ENCODE data around the gene NVL.
"Not testable (repeated sequence)": the region's sequence is repeated elsewhere in the genome, so short reads cannot be mapped to it uniquely, and the experiment has no call there.

The NVL gene

GRCh38 chr1:224317383-224318045 lies 12.5 kb downstream of the NVL start:
- no peaks in the 10 kb centered on the region for H3K27me3 Mint-ChIP-seq (ENCODE audit: low read depth)
- H3K36me3 Mint-ChIP-seq (ENCODE audit: low read depth), result peaks cover 10% of the 10 kb centered on the region
- no peak overlapping the region for H3K4me3 Mint-ChIP-seq
- H3K9me3 Mint-ChIP-seq, result no peaks in the 10 kb centered on the region
- H3K27ac Mint-ChIP-seq, result no peak overlapping the region
- peaks cover 1% of the 10 kb centered on the region for H3K4me1 Mint-ChIP-seq (ENCODE audit: low read depth)

- Mint-ChIP-seq H3K9me3 (no peaks in the 10 kb centered on the region), H3K27me3 (ENCODE audit: low read depth) (no peaks in the 10 kb centered on the region), H3K4me3 (no peak overlapping the region), H3K36me3 (ENCODE audit: low read depth) (peaks cover 26% of the 10 kb centered on the region), H3K27ac (no peak overlapping the region), H3K4me1 (ENCODE audit: low read depth) (no peaks in the 10 kb centered on the region)
These were observed 17.9 kb downstream of the NVL start for GRCh38 chr1:224312025-224312424.

- H3K27me3 Mint-ChIP-seq (ENCODE audit: low read depth); H3K4me3 Mint-ChIP-seq; H3K4me1 Mint-ChIP-seq (ENCODE audit: low read depth); H3K9me3 Mint-ChIP-seq; H3K27ac Mint-ChIP-seq: not testable (repeated sequence)
- peaks cover 27% of the 10 kb centered on the region for H3K36me3 Mint-ChIP-seq (ENCODE audit: low read depth)
These were observed 18.5 kb downstream of the NVL start for GRCh38 chr1:224311503-224311902.

- Mint-ChIP-seq H3K4me3 (no peak overlapping the region), H3K27me3 (ENCODE audit: low read depth) (no peaks in the 10 kb centered on the region), H3K27ac (no peak overlapping the region), H3K9me3 (no peaks in the 10 kb centered on the region), H3K36me3 (ENCODE audit: low read depth) (peaks cover 37% of the 10 kb centered on the region), H3K4me1 (ENCODE audit: low read depth) (no peaks in the 10 kb centered on the region)
These were observed 21.9 kb downstream of the NVL start for GRCh38 chr1:224308064-224308463.

- H3K27ac Mint-ChIP-seq, result no peak overlapping the region
- no peaks in the 10 kb centered on the region for H3K27me3 Mint-ChIP-seq (ENCODE audit: low read depth)
- H3K4me1 Mint-ChIP-seq (ENCODE audit: low read depth), result no peaks in the 10 kb centered on the region
- H3K9me3 Mint-ChIP-seq, result no peaks in the 10 kb centered on the region
- H3K4me3 Mint-ChIP-seq, result no peak overlapping the region
- H3K36me3 Mint-ChIP-seq (ENCODE audit: low read depth), result peaks cover 40% of the 10 kb centered on the region
These were observed 25.2 kb downstream of the NVL start for GRCh38 chr1:224304767-224305166.

GRCh38 chr1:224302947-224303346 lies 27.0 kb downstream of the NVL start:
- H3K36me3 Mint-ChIP-seq (ENCODE audit: low read depth), result peaks cover 47% of the 10 kb centered on the region
- no peak overlapping the region for H3K27ac Mint-ChIP-seq
- no peaks in the 10 kb centered on the region for H3K9me3 Mint-ChIP-seq
- no peaks in the 10 kb centered on the region for H3K27me3 Mint-ChIP-seq (ENCODE audit: low read depth)
- no peaks in the 10 kb centered on the region for H3K4me1 Mint-ChIP-seq (ENCODE audit: low read depth)
- H3K4me3 Mint-ChIP-seq, result no peak overlapping the region

GRCh38 chr1:224301391-224301790 lies 28.6 kb downstream of the NVL start:
- no peak overlapping the region for H3K4me3 Mint-ChIP-seq
- peaks cover 43% of the 10 kb centered on the region for H3K36me3 Mint-ChIP-seq (ENCODE audit: low read depth)
- peaks cover 3% of the 10 kb centered on the region for H3K4me1 Mint-ChIP-seq (ENCODE audit: low read depth)
- H3K27me3 Mint-ChIP-seq (ENCODE audit: low read depth), result no peaks in the 10 kb centered on the region
- H3K9me3 Mint-ChIP-seq, result no peaks in the 10 kb centered on the region
- no peak overlapping the region for H3K27ac Mint-ChIP-seq

- Mint-ChIP-seq H3K9me3 (no peaks in the 10 kb centered on the region), H3K4me1 (ENCODE audit: low read depth) (peaks cover 3% of the 10 kb centered on the region), H3K27ac (no peak overlapping the region), H3K4me3 (no peak overlapping the region), H3K27me3 (ENCODE audit: low read depth) (no peaks in the 10 kb centered on the region), H3K36me3 (ENCODE audit: low read depth) (peaks cover 44% of the 10 kb centered on the region)
These were observed 29.6 kb downstream of the NVL start for GRCh38 chr1:224300346-224300745.

GRCh38 chr1:224298346-224299330 lies 31.3 kb downstream of the NVL start:
- no peaks in the 10 kb centered on the region for H3K9me3 Mint-ChIP-seq
- no peak overlapping the region for H3K4me3 Mint-ChIP-seq
- H3K36me3 Mint-ChIP-seq (ENCODE audit: low read depth), result peaks cover 42% of the 10 kb centered on the region
- peaks cover 3% of the 10 kb centered on the region for H3K4me1 Mint-ChIP-seq (ENCODE audit: low read depth)
- H3K27me3 Mint-ChIP-seq (ENCODE audit: low read depth), result no peaks in the 10 kb centered on the region
- H3K27ac Mint-ChIP-seq, result no peak overlapping the region

GRCh38 chr1:224294775-224295174 lies 35.2 kb downstream of the NVL start:
- H3K9me3 Mint-ChIP-seq, result no peaks in the 10 kb centered on the region
- H3K36me3 Mint-ChIP-seq (ENCODE audit: low read depth), result peaks cover 30% of the 10 kb centered on the region
- peaks cover 3% of the 10 kb centered on the region for H3K4me1 Mint-ChIP-seq (ENCODE audit: low read depth)
- H3K4me3 Mint-ChIP-seq, result no peak overlapping the region
- H3K27ac Mint-ChIP-seq, result no peak overlapping the region
- H3K27me3 Mint-ChIP-seq (ENCODE audit: low read depth), result no peaks in the 10 kb centered on the region

- peaks cover 24% of the 10 kb centered on the region for H3K36me3 Mint-ChIP-seq (ENCODE audit: low read depth)
- H3K4me1 Mint-ChIP-seq (ENCODE audit: low read depth), result peaks cover 2% of the 10 kb centered on the region
- H3K27ac Mint-ChIP-seq, result no peak overlapping the region
- H3K27me3 Mint-ChIP-seq (ENCODE audit: low read depth), result no peaks in the 10 kb centered on the region
- H3K9me3 Mint-ChIP-seq, result no peaks in the 10 kb centered on the region
- no peak overlapping the region for H3K4me3 Mint-ChIP-seq
These were observed 37.6 kb downstream of the NVL start for GRCh38 chr1:224292419-224292818.

- H3K4me1 Mint-ChIP-seq (ENCODE audit: low read depth), result no peaks in the 10 kb centered on the region
- no peaks in the 10 kb centered on the region for H3K9me3 Mint-ChIP-seq
- H3K36me3 Mint-ChIP-seq (ENCODE audit: low read depth), result peaks cover 20% of the 10 kb centered on the region
- no peak overlapping the region for H3K4me3 Mint-ChIP-seq
- no peak overlapping the region for H3K27ac Mint-ChIP-seq
- H3K27me3 Mint-ChIP-seq (ENCODE audit: low read depth), result no peaks in the 10 kb centered on the region
These were observed 40.6 kb downstream of the NVL start for GRCh38 chr1:224289396-224289795.

- Mint-ChIP-seq H3K4me1 (ENCODE audit: low read depth) (no peaks in the 10 kb centered on the region), H3K27me3 (ENCODE audit: low read depth) (no peaks in the 10 kb centered on the region), H3K9me3 (no peaks in the 10 kb centered on the region), H3K4me3 (no peak overlapping the region), H3K36me3 (ENCODE audit: low read depth) (peaks cover 15% of the 10 kb centered on the region), H3K27ac (no peak overlapping the region)
These were observed 42.3 kb downstream of the NVL start for GRCh38 chr1:224287714-224288113.

- peaks cover 19% of the 10 kb centered on the region for H3K36me3 Mint-ChIP-seq (ENCODE audit: low read depth)
- no peak overlapping the region for H3K4me3 Mint-ChIP-seq
- H3K27ac Mint-ChIP-seq, result no peak overlapping the region
- H3K27me3 Mint-ChIP-seq (ENCODE audit: low read depth), result no peaks in the 10 kb centered on the region
- H3K9me3 Mint-ChIP-seq, result no peaks in the 10 kb centered on the region
- H3K4me1 Mint-ChIP-seq (ENCODE audit: low read depth), result peaks cover 3% of the 10 kb centered on the region
These were observed 47.8 kb downstream of the NVL start for GRCh38 chr1:224282140-224282539.

Data from T-helper 1 cell treated with Interleukin-12 subunit alpha and Interleukin-12 subunit beta and Interleukin-4 antibody, amounts not matched to agents 30 μg/mL and 1 μg/mL, for 36 hours (primary cell).